Pons (tissue), 1 donor: ENCODE measurements around the gene HYOU1.
"Not testable (repeated sequence)": the region's sequence is repeated elsewhere in the genome, so short reads cannot be mapped to it uniquely, and the experiment has no call there.

Experiments
- DNase-seq: peaks from one replicate; pipeline ENCODE4 v3.0.0-alpha.2; 2016; ENCODE audit warnings: low spot score

The HYOU1 gene

DNA sequence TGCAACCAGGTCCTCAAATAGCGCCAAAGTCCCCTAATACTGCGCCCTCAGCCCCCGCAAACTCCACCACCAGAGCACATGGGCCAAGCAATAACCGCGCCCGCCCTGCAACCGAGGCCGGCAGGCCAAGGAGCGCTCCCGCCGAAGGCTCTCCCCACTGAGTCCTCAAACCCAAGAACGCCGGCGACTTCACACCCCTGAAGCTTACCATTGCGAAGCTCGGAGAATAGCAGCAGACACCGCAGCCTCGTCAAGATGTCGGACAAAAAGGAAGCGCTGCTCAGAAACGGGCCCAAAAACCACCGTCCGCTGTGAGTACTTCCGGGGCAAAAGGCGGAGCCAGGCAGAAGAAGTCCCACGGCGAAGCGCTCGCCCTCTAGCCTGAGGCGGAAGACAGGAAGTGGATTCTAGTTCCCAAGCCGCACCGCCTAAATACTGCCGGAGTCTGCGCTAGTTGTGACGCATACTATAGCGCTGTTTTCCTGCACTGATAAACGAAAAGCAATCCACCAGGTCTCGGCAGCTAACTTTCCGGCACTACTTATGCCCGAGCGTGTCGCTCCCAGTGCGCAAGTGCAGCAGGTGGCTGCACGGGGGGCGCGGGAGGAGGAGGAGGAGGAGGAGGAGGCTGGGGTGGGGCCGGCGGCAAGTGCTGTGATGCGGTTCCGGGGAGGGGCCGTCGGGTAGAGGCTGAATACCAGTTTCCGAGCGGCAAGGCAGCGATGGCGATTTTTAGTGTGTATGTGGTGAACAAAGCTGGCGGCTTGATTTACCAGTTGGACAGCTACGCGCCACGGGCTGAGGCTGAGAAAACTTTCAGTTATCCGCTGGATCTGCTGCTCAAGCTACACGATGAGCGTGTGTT lies 38.7 kb downstream of the HYOU1 start, which contains the start of the genes RPS25 and TRAPPC4:
Gene RPS25, minus strand, starts transcription at position 270 of the 865 bp plus-strand sequence. Its CDS starts 59 bp downstream, at position 211.
Gene TRAPPC4, plus strand, starts transcription at position 693 of the 865 bp plus-strand sequence. Its CDS starts 30 bp downstream, at position 723.
- DNase-seq, result peak; percentile 98

DNA sequence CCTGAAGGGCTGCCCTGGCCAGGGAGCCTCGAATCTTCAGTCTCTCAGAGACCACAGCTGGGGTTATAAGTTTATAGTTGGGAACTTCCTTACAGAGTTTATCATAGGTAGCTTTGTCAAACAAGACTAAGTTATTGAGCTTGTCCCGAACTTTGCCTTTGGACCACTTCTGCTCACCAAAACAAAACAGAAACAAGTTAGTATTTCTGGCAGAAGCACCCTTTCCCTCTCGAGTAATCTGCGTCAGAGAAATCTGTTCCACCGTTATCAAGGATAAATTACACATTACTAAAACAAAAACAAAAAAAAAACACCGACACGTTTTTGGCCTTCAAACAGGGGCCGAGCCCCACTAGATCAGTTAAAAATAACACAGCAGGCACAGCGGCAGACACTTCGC lies 39.6 kb downstream of the HYOU1 start:
- DNase-seq, result not testable (repeated sequence)

DNA sequence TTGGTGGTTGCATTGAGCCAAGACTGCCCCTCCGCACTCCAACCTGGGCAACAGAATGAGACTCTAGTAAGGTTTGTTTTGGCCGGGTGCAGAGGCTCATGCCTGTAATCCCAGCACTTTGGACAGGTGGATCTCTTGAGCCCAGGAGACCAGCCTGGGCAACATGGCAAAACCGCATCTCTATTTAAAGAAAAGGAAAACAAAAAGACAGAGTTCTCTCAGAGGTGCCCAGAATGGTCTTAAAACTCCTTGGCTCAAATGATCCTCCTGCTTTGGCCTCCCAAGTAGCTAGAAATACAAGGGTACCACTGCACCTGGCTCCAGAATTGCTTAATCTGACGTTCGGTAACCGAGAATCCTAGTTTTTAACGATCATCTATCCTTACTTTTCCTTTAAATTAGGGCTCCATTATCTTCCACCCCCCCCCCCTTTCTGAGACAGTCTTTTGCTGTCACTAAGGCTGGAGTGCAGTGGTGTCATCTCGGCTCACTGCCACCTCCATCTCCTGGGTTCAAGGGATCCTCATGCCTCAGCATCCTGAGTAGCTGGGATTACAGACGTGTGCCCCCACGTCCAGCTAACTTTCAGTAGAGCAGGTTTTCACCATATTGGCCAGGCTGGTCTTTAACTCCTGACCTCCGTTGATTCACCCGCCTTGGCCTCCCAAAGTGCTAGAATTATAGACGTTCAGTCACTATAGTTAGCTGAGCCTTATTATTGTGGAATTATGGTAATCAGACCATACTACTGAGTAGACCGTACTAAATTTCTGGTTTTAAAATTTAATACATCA lies 40.6 kb downstream of the HYOU1 start:
- DNase-seq, result no peak

DNA sequence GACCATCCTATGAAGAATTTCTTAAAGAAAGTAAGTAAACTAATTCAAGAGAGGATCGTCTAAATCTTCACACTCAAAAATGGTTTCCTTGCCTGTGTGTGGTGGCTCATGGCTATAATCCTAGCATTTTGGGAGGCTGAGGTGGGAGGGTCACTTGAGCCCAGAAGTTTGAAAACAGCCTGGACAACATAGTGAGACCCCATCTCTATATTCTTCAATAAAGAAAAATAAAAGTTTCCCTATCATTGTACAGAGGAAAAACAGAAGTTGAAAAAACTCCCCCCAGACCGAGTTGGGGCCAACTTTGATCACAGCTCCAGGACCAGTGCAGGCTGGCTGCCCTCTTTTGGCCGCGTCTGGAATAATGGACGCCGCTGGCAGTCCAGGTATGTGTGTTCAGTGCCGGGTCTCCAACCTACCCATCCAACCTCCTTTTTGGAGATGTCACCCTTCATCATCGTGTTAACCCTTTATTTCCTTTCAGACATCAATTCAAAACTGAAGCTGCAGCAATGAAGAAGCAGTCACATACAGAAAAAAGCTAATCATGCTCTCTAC lies 41.9 kb downstream of the HYOU1 start:
- no peak for DNase-seq

DNA sequence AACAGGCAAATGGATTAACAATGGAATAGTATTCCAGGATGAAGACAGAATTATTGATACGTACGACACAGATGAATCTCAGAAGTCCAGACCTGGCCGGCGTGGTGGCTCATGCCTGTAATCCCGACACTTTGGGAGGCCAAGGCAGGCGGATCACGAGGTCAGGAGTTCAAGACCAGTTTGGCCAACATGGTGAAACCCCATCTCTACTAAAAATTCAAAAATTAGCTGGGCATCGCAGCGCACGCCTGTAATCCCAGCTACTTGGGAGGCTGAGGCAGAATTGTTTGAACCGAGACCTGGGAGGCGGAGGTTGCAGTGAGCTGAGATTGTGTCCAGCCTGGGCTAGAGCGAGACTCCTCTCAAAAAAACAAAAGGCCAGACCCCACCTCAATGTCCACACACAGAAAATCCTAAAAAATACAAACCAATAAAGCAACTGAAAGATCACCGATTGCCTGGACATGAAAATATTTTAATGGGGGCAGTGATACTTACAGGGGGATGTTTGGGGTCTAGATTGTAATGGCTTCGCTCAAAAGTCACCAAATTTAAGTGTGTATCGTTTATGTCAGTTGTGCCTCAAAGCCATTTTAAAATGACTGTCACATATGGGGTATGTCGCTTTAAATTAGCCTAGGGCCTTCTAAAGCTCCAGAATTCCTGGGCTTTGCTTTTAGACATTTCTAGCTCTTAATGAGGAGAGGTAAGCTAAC lies 42.6 kb downstream of the HYOU1 start:
- no peak for DNase-seq

GRCh38 chr11:119012629-119013170 lies 44.3 kb downstream of the HYOU1 start:
- DNase-seq, result no peak

GRCh38 chr11:119011476-119012053 lies 45.4 kb downstream of the HYOU1 start:
- no peak for DNase-seq

DNA sequence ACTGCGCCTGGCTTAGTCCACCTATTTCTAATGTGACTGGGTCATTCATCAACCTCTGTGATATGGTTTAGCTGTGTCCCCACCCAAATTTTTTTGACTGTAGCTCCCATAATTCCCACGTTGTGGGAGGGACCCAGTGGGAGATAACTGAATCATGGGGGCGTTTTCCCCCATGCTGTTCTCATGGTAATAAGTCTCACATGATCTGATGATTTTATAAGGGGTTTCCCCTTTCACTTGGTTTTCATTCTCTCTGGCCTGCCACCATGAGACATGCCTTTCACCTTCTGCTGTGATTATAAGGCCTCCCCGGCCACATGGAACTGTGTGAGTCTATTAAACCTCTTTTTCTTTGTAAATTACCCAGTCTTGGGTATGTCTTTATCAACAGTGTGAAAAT lies 50.3 kb downstream of the HYOU1 start:
- no peak for DNase-seq

- no peak for DNase-seq
Observed at GRCh38 chr11:119000906-119001305, 56.1 kb downstream of the HYOU1 start.

DNA sequence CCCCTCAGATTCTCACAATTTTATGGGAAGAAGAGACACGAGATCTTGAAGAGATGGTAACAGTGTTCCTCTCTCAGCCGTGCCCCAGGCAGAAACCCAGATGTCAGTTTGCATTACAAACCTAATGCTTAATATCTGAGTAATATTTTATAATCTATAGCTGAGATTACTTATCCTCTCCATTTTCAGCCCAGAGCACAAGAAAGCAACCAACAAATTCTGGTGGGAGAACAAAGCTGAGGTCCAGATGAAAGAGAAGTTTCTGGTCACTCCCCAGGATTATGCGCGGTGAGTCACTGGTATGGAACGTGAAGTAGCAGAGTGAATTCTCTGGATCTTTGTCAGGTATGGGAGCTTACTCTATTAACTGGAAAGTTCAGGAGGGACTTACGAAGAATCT lies 58.2 kb downstream of the HYOU1 start:
- no peak for DNase-seq

GRCh38 chr11:118998388-118998717 lies 58.7 kb downstream of the HYOU1 start:
- no peak for DNase-seq

DNA sequence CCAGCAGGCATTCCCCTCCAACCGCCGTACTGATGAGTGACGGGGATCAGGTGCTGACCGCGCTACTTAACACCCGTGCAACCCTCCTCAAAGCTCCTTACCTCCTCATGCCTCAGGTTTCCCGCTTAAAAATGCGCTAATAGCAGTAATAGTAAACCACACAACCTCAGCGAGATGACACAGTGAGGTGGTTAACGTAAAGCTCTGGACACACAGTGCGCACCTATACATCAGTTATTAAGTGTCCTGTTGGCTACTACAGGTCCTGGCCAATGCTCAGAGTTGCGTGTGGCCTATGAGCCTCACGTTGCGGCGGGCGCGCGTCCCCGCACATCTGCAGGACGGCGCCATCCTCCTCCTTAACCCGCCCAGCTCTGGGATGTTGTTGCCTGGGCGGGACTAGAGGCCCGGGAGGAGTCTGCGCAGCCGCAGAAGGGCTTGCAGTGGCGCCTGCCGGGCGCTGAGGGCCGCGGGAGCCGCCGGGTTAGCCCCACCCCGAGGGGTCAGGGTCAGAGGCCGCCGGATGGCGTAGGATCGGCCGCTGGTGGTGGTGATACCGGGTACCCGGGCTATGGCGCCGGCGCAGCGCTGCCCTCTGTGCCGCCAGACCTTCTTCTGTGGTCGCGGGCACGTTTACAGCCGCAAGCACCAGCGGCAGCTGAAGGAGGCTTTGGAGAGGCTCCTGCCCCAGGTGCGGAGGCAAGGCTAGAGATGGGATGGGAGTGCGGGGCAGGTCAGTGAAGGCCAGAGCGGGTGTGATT lies 59.2 kb downstream of the HYOU1 start, which contains the start of gene CENATAC:
Gene CENATAC, plus strand, starts transcription at position 512 of the 761 bp plus-strand sequence. Its CDS starts 60 bp downstream, at position 572.
- DNase-seq, result peak; percentile 97

DNA sequence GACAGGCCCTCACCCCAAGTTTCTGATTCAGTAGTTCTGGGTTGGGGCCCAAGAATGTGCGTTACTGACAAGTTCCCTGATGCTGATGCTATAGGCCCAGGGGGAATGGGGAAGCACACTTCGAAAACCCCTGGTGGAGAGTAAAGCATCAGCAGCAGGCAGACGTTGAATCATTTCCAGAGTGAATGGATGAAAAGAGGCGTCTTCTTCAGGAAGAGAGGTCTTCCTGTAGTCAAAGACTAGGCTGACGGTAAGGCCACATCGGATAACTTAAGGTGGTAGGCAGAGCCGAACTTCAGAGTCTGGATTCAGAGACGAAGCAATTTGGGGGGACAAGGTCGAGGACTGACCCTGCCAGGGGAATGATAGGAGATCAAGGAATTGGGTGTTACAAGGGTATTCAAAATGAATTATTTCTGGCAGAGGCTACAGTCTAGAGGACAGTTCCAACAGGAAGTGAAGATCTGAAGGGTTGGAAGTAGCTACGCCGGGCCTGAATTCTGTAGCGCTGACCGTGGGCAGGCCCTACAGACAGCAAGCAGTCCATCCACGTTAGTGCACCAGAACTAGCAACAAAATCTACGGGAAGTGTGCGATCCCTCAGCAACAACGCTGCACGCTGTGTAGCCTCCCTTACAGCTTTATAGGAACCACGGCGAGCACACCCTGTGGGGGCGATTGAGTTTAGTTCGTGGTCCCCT lies 59.9 kb downstream of the HYOU1 start:
- no peak for DNase-seq
